Hematopoietic multipotent progenitor cell treated with erythropoietin and hydrocortisone succinate and interleukin-3 and kit ligand, for 8 days (in vitro differentiated cells): ENCODE results near the gene APOC1.
"Not testable (repeated sequence)": the region's sequence is repeated elsewhere in the genome, so short reads cannot be mapped to it uniquely, and the experiment has no call there.

Source experiments
- DNase-seq: peaks from one replicate; pipeline ENCODE4 v3.0.0-alpha.2; 2015

Gene APOC1

DNA sequence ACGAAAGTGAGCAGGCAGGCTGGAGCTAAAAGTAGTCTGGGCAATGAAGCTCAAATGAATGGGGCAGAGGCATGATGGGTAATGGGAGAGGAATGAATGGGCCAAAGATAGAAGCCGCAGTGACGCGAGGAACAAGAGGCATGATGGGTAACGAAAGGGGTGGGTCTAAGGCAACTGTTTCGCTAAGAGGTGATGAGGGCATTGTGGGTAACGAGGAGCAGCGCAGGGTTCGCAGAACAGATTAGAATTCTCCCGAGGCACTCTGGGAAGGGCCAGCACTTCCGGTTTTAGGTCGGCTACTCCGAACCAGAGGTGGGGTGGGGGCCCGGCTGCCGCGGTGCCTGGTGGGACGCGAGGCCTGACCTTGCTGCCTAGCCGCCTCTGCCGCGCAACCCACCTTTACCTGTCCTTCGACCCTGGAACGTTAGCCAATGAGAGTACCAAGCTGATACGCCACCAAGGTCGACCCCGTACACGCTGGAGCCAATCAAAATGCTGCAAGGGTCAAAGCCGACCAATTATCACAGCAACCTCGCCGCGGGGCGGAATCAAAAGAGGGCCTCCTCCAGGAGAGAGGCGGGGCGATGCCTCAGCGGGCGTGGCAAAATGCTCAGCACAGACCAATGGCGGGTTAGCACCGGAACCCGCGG lies 23.9 kb upstream of the APOC1 start:
- peak; percentile 100 for DNase-seq

GRCh38 chr19:44891016-44891882 lies 23.2 kb upstream of the APOC1 start, which contains the start of gene TOMM40:
Gene TOMM40, plus strand, starts transcription at chr19:44891254. Its CDS starts 162 bp downstream, at chr19:44891416.
- peak; percentile 19 for DNase-seq

DNA sequence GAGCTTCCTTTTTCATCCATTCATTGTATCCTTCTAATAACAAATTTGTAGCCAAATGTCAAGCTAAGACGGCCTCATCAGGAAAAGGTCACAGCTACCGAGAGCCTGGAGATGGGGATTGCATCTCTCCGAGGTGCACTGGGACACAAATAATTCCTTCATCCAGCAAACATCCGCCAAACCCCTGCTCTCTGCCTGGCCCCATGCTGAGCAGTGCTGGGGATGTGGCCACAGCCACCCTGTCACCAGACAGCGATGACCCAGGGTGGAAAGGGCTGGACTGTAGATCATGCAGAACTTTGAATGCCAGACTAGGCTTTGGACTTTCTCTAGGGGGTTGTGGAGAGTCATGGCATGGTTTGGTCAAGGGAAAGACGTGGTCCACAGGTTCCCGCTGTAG lies 21.5 kb upstream of the APOC1 start:
- DNase-seq = no peak

DNA sequence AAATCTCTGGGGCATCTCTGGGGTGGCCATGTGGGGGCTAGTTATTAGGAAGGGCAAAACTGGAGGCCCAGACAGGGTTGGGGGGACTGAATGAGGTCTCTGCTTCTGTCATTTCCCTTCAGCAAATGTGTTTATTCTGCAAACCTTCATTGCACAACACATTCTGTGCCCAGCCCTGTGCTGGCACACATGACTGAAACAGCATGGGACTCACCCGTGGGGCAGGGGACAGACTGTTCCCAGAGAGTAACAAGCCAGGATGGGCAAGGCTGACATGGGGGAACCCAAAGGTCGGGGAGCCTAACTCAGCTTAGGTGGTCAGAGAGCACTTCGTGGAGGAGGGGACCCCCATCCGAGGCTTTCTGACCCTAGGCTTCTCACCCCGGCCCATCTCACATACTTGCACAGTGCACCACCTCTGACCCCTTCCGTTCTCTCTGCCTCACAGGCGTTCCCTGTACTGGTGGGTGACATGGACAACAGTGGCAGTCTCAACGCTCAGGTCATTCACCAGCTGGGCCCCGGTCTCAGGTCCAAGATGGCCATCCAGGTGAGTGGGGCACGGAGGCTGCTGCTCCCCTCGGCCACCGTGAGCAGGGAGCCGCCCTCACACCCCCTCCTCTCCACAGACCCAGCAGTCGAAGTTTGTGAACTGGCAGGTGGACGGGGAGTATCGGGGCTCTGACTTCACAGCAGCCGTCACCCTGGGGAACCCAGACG lies 20.9 kb upstream of the APOC1 start:
- DNase-seq = no peak

DNA sequence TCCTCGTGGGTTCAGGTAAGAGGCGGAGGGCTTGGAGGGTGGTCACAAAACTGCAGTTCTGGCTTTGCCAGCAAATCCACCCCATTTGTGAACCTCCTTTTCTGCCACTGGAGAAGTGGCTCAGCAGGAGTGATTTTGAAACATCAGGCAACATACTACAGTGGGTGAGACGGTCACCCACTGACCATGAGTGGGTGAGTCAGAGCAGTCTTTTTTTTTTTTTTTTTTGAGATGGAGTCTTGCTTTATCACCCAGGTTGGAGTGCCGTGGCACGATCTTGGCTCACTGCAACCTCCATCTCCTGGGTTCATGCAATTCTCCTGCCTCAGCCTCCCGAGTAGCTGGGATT lies 20.4 kb upstream of the APOC1 start:
- no peak for DNase-seq

DNA sequence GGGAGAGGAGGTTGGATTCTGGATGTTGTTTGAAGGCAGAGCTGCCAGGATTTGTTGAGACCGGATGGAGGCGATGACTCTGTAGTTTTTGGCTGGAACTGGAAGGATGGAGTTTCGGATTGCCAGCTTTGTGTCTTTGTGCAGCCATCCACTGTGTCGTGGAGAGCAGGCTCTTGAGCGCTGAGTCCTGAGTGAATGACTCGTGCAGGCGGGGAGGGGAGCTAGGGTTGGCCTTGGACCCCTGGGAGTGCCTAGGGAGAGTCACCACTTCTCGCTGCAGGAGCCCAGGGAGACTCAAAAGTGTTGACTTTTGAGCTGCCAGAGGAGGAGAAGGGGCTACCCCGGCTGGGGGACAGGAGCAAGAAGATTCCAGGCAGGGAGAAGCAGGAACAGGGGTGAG lies 19.5 kb upstream of the APOC1 start:
- DNase-seq = no peak

DNA sequence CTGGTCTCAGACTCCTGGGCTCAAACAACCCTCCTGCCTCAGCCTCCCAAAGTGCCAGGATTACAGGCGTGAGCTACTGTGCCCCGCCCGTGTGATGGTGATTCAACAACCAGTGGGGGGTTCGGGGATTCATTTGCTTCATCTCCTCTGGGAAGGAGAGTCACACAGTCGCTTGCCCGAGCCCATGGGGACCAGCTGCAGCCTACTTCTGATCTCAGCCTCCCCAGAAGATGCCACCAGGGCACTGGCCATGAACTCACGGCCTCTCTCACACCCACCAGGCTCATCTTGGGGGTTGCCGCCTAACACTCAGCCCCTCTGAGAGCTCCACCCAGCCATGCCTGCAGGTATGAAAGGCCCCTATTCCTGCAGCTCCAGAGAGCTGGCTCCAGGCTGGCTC lies 16.6 kb upstream of the APOC1 start:
- DNase-seq = no peak

GRCh38 chr19:44900328-44901244 lies 13.8 kb upstream of the APOC1 start:
- no peak for DNase-seq

DNA sequence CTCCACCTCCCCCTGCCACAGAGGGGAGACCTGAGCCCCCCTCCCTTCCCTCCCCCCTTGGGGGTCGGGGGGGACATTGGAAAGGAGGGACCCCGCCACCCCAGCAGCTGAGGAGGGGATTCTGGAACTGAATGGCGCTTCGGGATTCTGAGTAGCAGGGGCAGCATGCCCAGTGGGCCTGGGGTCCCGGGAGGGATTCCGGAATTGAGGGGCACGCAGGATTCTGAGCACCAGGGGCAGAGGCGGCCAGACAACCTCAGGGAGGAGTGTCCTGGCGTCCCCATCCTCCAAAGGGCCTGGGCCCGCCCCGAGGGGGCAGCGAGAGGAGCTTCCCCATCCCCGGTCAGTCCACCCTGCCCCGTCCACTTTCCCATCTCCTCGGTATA lies 11.2 kb upstream of the APOC1 start:
- DNase-seq = no peak

DNA sequence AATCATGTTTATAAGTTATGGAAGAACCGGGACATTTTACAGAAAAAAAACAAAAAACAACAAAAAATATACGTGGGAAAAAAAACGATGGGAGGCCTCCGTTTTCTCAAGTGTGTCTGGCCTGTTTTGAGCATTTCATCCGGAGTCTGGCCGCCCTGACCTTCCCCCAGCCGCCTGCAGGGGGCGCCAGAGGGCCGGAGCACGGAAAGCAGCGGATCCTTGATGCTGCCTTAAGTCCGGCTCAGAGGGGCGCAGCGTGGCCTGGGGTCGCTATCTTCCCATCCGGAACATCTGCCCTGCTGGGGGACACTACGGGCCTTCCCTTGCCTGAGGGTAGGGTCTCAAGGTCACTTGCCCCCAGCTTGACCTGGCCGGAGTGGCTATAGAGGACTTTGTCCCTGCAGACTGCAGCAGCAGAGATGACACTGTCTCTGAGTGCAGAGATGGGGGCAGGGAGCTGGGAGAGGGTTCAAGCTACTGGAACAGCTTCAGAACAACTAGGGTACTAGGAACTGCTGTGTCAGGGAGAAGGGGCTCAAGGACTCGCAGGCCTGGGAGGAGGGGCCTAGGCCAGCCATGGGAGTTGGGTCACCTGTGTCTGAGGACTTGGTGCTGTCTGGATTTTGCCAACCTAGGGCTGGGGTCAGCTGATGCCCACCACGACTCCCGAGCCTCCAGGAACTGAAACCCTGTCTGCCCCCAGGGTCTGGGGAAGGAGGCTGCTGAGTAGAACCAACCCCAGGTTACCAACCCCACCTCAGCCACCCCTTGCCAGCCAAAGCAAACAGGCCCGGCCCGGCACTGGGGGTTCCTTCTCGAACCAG lies 10.6 kb upstream of the APOC1 start:
- peak; percentile 70 for DNase-seq

GRCh38 chr19:44904426-44904994 lies 9.9 kb upstream of the APOC1 start:
- DNase-seq = peak; percentile 24

DNA sequence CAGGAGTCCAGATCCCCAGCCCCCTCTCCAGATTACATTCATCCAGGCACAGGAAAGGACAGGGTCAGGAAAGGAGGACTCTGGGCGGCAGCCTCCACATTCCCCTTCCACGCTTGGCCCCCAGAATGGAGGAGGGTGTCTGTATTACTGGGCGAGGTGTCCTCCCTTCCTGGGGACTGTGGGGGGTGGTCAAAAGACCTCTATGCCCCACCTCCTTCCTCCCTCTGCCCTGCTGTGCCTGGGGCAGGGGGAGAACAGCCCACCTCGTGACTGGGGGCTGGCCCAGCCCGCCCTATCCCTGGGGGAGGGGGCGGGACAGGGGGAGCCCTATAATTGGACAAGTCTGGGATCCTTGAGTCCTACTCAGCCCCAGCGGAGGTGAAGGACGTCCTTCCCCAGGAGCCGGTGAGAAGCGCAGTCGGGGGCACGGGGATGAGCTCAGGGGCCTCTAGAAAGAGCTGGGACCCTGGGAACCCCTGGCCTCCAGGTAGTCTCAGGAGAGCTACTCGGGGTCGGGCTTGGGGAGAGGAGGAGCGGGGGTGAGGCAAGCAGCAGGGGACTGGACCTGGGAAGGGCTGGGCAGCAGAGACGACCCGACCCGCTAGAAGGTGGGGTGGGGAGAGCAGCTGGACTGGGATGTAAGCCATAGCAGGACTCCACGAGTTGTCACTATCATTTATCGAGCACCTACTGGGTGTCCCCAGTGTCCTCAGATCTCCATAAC lies 8.8 kb upstream of the APOC1 start, which contains the start of gene APOE:
TSS of gene APOE (plus strand) at position 360 of the 724 bp plus-strand sequence. CDS start 829 bp downstream, outside the sequence.
- DNase-seq = peak; percentile 43

DNA sequence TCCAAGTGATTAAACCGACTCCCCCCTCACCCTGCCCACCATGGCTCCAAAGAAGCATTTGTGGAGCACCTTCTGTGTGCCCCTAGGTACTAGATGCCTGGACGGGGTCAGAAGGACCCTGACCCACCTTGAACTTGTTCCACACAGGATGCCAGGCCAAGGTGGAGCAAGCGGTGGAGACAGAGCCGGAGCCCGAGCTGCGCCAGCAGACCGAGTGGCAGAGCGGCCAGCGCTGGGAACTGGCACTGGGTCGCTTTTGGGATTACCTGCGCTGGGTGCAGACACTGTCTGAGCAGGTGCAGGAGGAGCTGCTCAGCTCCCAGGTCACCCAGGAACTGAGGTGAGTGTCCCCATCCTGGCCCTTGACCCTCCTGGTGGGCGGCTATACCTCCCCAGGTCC lies 6.8 kb upstream of the APOC1 start:
- DNase-seq = no peak

- no peak for DNase-seq
Measured at GRCh38 chr19:44908074-44908835, 6.2 kb upstream of the APOC1 start.

DNA sequence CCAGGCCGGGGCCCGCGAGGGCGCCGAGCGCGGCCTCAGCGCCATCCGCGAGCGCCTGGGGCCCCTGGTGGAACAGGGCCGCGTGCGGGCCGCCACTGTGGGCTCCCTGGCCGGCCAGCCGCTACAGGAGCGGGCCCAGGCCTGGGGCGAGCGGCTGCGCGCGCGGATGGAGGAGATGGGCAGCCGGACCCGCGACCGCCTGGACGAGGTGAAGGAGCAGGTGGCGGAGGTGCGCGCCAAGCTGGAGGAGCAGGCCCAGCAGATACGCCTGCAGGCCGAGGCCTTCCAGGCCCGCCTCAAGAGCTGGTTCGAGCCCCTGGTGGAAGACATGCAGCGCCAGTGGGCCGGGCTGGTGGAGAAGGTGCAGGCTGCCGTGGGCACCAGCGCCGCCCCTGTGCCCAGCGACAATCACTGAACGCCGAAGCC lies 5.6 kb upstream of the APOC1 start:
- no peak for DNase-seq

DNA sequence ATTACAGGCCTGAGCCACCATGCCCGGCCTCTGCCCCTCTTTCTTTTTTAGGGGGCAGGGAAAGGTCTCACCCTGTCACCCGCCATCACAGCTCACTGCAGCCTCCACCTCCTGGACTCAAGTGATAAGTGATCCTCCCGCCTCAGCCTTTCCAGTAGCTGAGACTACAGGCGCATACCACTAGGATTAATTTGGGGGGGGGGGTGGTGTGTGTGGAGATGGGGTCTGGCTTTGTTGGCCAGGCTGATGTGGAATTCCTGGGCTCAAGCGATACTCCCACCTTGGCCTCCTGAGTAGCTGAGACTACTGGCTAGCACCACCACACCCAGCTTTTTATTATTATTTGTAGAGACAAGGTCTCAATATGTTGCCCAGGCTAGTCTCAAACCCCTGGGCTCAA lies 4.6 kb upstream of the APOC1 start:
- peak; percentile 80 for DNase-seq

- not testable (repeated sequence) for DNase-seq
Measured at GRCh38 chr19:44911896-44912295, 2.5 kb upstream of the APOC1 start.

DNA sequence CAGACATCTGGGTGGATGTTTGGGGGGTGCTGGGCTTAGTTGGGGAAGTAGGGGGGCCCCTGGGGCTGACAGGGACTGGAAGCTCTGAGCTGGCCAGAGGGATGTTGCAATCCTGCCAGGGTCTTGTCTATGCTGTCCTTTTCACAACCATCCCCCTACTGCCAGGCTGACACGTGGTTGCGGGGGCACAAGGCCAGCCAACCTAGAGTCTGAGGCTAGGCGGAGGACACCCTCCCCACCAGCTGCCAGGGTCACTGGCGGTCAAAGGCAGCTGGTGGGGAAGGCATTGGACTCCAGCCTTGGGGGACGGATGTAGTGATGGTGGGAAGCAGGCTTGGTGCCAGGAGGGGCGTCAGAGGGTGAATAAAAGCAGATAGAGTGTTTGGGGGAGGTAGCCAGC lies 1.6 kb upstream of the APOC1 start:
- DNase-seq = peak; percentile 72
